Upper lobe of right lung (tissue), 1 donor: ENCODE results near the gene PLXNA2. TPM values are rescaled to one million over a fixed set of nuclear protein-coding genes. Genes with fewer than 3 reads are reported as not detected.

ENCODE experiments used
- ATAC-seq: fragments of 200-7000 bp; cut with Tn5 transposase; one replicate; pipeline ENCODE4 v1.9.1; 2020; ENCODE audit warnings: mild to moderate bottlenecking, moderate library complexity
- DNase-seq: peaks from one replicate; pipeline ENCODE4 v3.0.0-alpha.2; 2020
- H3K27ac ChIP-seq: fragments of 200-600 bp; one replicate; pipeline ENCODE4 v1.8.0; 2022
- H3K27me3 ChIP-seq: fragments of 200-600 bp; one replicate; pipeline ENCODE4 v1.8.0; 2022; ENCODE audit warnings: mild to moderate bottlenecking
- H3K36me3 ChIP-seq: fragments of 200-600 bp; one replicate; pipeline ENCODE4 v1.8.0; 2022
- H3K4me1 ChIP-seq: fragments of 200-600 bp; one replicate; pipeline ENCODE4 v1.8.0; 2022
- H3K4me3 ChIP-seq: fragments of 200-600 bp; one replicate; pipeline ENCODE4 v1.8.0; 2022; ENCODE audit warnings: mild to moderate bottlenecking
- H3K9me3 ChIP-seq: fragments of 200-600 bp; one replicate; pipeline ENCODE4 v1.8.0; 2022
- CTCF ChIP-seq: fragments of 200-600 bp; IDR thresholded peaks from one replicate; pipeline ENCODE4 v1.8.0; 2022; ENCODE audit warnings: antibody characterized with exemption
- intact Hi-C: fragments of 100-400 bp; cut with DNase I; formaldehyde crosslinking; loops from one replicate; pipeline ENCODE4 v1.11.0; 2022
- total RNA-seq: library from RNA; stranded (reverse); fragmentation: NEBNext Ultra II Directional; extraction: Animal tissue kit (Norgen Biotek cat#: 25700); gene quantifications from one replicate; pipeline ENCODE4 v1.2.1, GENCODE V29; 2021
- donor health status: DM: no; HTN: yes; CAD: no; lungs with severe emphysema.

PLXNA2 gene
- total RNA-seq, 1 donor from 2014 or later = 98.5 TPM

DNA sequence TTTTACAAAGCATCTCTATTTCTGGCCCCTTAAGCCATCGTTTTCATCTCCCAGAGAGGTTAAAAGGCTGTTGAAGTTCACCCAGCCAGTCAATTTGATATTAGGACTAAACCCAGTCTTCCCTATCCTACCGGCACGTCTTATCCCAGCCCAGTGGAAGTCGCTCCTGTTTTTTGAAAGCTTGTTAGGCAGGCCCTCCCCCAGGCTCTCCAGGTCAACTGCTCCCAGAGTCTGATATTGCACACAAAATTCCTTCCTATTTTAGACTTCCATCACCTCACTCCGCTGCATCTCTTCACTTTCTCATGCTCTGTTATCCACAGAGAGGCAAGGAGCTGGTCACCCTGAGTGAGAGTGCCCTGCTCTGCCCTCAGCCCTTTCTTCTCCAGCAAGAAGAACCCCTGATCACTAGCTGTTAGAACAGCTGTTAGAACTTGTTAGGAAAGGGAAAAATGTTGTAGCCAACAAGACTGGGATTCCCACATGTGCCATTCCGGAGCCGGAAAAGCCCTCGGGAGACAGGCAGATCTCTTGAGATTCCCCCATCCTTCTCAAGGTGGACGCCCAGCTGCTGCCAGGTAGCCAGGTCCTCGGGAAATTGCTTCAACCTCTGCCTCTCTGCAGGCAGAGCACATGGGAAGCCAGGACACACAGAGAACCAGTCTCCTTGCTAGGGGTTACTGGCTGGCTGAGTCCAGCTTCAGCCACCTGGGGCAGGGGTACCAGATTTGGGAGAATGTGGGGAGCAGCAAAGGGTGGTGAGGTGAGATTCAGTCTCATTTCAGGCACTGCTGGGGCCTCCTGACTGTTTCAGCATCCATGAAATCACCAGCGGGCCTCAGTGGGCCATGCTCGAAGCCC is 25.7 kb downstream of the PLXNA2 start:
- ATAC-seq (no peak), DNase-seq (no peak)
- no peak for TF ChIP-seq CTCF
- no peaks in the 10 kb centered on the region for H3K9me3 ChIP-seq
- H3K4me3 ChIP-seq = no peak overlapping the region
- peaks cover 79% of the 10 kb centered on the region for H3K4me1 ChIP-seq
- H3K36me3 ChIP-seq = peaks cover 35% of the 10 kb centered on the region
- H3K27me3 ChIP-seq = no peaks in the 10 kb centered on the region
- H3K27ac ChIP-seq = peak overlapping the region; percentile 71
- intact Hi-C loops = no loop called here

- Histone ChIP-seq H3K27ac (no peak overlapping the region), H3K4me3 (no peak overlapping the region), H3K27me3 (no peaks in the 10 kb centered on the region), H3K4me1 (peaks cover 85% of the 10 kb centered on the region), H3K36me3 (peaks cover 35% of the 10 kb centered on the region), H3K9me3 (no peaks in the 10 kb centered on the region)
- intact Hi-C loops = no loop called here
- DNase-seq = no peak
- TF ChIP-seq CTCF = no peak
- no peak for ATAC-seq
These were observed 26.4 kb downstream of the PLXNA2 start for GRCh38 chr1:208217781-208218180.

DNA sequence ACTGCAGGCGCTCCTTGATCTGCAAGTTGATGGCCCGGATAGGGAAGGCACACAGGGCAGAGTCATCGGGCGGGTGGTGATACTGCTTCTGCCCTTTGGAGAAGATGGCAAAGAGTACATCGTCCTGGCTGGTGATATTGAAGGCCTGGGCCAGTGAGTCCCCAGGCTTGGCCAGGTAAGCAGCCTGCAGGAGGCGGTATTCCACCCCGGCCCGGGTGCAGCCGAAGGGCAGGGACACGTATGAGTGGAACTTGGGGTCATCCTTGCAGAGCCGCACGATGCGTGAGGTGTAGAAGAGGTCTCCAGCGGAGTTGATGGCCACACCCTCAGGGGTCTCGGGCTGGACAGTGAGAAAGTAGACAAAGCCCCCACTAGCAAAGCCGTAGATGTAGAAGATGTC is 27.4 kb downstream of the PLXNA2 start:
- no peak for ATAC-seq
- DNase-seq = no peak
- peaks cover 35% of the 10 kb centered on the region for H3K36me3 ChIP-seq
- peaks cover 88% of the 10 kb centered on the region for H3K4me1 ChIP-seq
- no peak for TF ChIP-seq CTCF
- H3K27me3 ChIP-seq = no peaks in the 10 kb centered on the region
- H3K27ac ChIP-seq = no peak overlapping the region
- intact Hi-C loops = no loop called here
- no peak overlapping the region for H3K4me3 ChIP-seq
- no peaks in the 10 kb centered on the region for H3K9me3 ChIP-seq

DNA sequence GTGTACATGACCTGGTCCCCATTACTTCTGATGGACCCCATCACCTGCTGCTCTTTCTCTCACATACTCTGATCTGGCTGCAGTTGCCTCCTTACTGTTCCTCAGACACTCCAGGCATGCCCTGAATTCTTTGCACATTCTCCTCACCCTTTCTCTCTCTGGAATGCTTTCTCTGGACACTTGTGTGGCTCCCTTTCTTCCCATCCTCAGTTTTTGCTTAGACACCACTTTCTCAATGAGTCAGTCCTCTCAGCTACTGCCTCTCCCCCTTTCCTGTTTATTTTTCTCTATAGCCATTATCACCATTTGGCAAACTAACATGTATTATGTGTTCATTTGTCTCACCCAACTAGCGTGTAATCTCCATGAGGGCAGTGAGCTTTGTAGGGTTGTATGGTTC is 28.1 kb downstream of the PLXNA2 start:
- intact Hi-C loops = no loop called here
- no peak for DNase-seq
- Histone ChIP-seq H3K4me1 (peaks cover 88% of the 10 kb centered on the region), H3K36me3 (peaks cover 35% of the 10 kb centered on the region), H3K27ac (no peak overlapping the region), H3K9me3 (no peaks in the 10 kb centered on the region), H3K27me3 (no peaks in the 10 kb centered on the region), H3K4me3 (no peak overlapping the region)
- TF ChIP-seq CTCF = no peak
- no peak for ATAC-seq

GRCh38 chr1:208215393-208215792 is 28.8 kb downstream of the PLXNA2 start:
- Histone ChIP-seq H3K27me3 (no peaks in the 10 kb centered on the region), H3K4me3 (no peak overlapping the region), H3K4me1 (peaks cover 82% of the 10 kb centered on the region), H3K36me3 (peaks cover 42% of the 10 kb centered on the region), H3K27ac (no peak overlapping the region), H3K9me3 (no peaks in the 10 kb centered on the region)
- ATAC-seq = no peak
- no peak for TF ChIP-seq CTCF
- intact Hi-C loops = no loop called here
- DNase-seq = no peak
